ENCODE results near the gene TMEM18. TPM values are rescaled to one million over a fixed set of nuclear protein-coding genes. Genes with fewer than 3 reads are reported as not detected.

Gene TMEM18
- total and polyA plus RNA-seq, 2 donors (not counting 1 experiment from before 2014, with no cell fraction given), result 15.2 to 39.7 TPM

GRCh38 chr2:678964-679363, 1.8 kb upstream of the TMEM18 start:
- Histone ChIP-seq H3K4me2 (ENCODE audit: extremely low read depth, insufficient read depth, low read length) (no peak overlapping the region), H4K20me1 (ENCODE audit: control insufficient read depth, extremely low read depth, insufficient read depth, low read length) (no peaks in the 10 kb centered on the region)

GRCh38 chr2:677959-678550, 849 bp upstream of the TMEM18 start:
- peak; percentile 21 to 50 for DNase-seq (ENCODE audit: low read depth in 2 of 2)
- peaks cover 20% of the 10 kb centered on the region for H3K4me1 ChIP-seq (ENCODE audit: control insufficient read depth, extremely low read depth, insufficient read depth, low read length)
- TF ChIP-seq CTCF (conservative IDR thresholded peaks at IDR 0.05 in 1 of 2, IDR thresholded peaks at IDR 0.05 in 1 of 2; ENCODE audit: low read depth in 1 of 2, low read length in 2 of 2), result no peak
- TF ChIP-seq EZH2 (IDR thresholded peaks at IDR 0.05; ENCODE audit: low read length, missing control alignments), result no peak
- no peaks in the 10 kb centered on the region for H3K9me3 ChIP-seq (ENCODE audit: control insufficient read depth, insufficient read depth, low read depth, low read length)
- H3K9ac ChIP-seq (ENCODE audit: insufficient read depth, low read length), result peak overlapping the region; percentile 99
- H4K20me1 ChIP-seq (ENCODE audit: control insufficient read depth, extremely low read depth, insufficient read depth, low read length), result no peaks in the 10 kb centered on the region
- no peaks in the 10 kb centered on the region for H3K36me3 ChIP-seq (ENCODE audit: control insufficient read depth, insufficient read depth, low read length)
- no peaks in the 10 kb centered on the region for H3K27me3 ChIP-seq (ENCODE audit: control insufficient read depth, insufficient read depth, low read length)
- peak overlapping the region; percentile 44 for H3K4me2 ChIP-seq (ENCODE audit: extremely low read depth, insufficient read depth, low read length)
- peak overlapping the region; percentile 100 for H3K27ac ChIP-seq (ENCODE audit: insufficient read depth, low read length)
- H3K79me2 ChIP-seq (ENCODE audit: control insufficient read depth, insufficient read depth, low read length), result peaks cover 15% of the 10 kb centered on the region
- H2AFZ ChIP-seq (ENCODE audit: low read length), result peak overlapping the region; percentile 47
- H3K4me3 ChIP-seq (replicated peaks in 1 of 4; ENCODE audit: control extremely low read depth in 1 of 4, insufficient read depth in 1 of 4, low read depth in 3 of 4, low read length in 4 of 4), result peak overlapping the region; percentile 85 to 99 (median 98)

More at GRCh38 chr2:678964-679363, 1.8 kb upstream of the TMEM18 start:
- no peak for DNase-seq (ENCODE audit: low read depth in 2 of 2)
- Histone ChIP-seq H3K27ac (ENCODE audit: insufficient read depth, low read length) (no peak overlapping the region), H3K9me3 (ENCODE audit: control insufficient read depth, insufficient read depth, low read depth, low read length) (no peaks in the 10 kb centered on the region), H3K4me1 (ENCODE audit: control insufficient read depth, extremely low read depth, insufficient read depth, low read length) (peaks cover 15% of the 10 kb centered on the region), H3K27me3 (ENCODE audit: control insufficient read depth, insufficient read depth, low read length) (no peaks in the 10 kb centered on the region), H3K9ac (ENCODE audit: insufficient read depth, low read length) (no peak overlapping the region), H3K79me2 (ENCODE audit: control insufficient read depth, insufficient read depth, low read length) (peaks cover 12% of the 10 kb centered on the region), H2AFZ (ENCODE audit: low read length) (no peak overlapping the region), H3K36me3 (ENCODE audit: control insufficient read depth, insufficient read depth, low read length) (no peaks in the 10 kb centered on the region), H3K4me3 (replicated peaks in 1 of 4; ENCODE audit: control extremely low read depth in 1 of 4, insufficient read depth in 1 of 4, low read depth in 3 of 4, low read length in 4 of 4) (no peak overlapping the region)
- TF ChIP-seq EZH2 (IDR thresholded peaks at IDR 0.05; ENCODE audit: low read length, missing control alignments) (no peak), CTCF (conservative IDR thresholded peaks at IDR 0.05 in 1 of 2, IDR thresholded peaks at IDR 0.05 in 1 of 2; ENCODE audit: low read depth in 1 of 2, low read length in 2 of 2) (no peak)

- H3K79me2 ChIP-seq (ENCODE audit: control insufficient read depth, insufficient read depth, low read length), result peaks cover 22% of the 10 kb centered on the region
- peaks cover 5% of the 10 kb centered on the region for H3K36me3 ChIP-seq (ENCODE audit: control insufficient read depth, insufficient read depth, low read length)
- no peak for TF ChIP-seq CTCF (conservative IDR thresholded peaks at IDR 0.05 in 1 of 2, IDR thresholded peaks at IDR 0.05 in 1 of 2; ENCODE audit: low read depth in 1 of 2, low read length in 2 of 2)
- TF ChIP-seq EZH2 (IDR thresholded peaks at IDR 0.05; ENCODE audit: low read length, missing control alignments), result no peak
- H3K9me3 ChIP-seq (ENCODE audit: control insufficient read depth, insufficient read depth, low read depth, low read length), result no peaks in the 10 kb centered on the region
- H3K9ac ChIP-seq (ENCODE audit: insufficient read depth, low read length), result peak overlapping the region; percentile 99
- peak overlapping the region; percentile 74 for H3K27ac ChIP-seq (ENCODE audit: insufficient read depth, low read length)
- peak overlapping the region; percentile 47 for H2AFZ ChIP-seq (ENCODE audit: low read length)
- H3K4me1 ChIP-seq (ENCODE audit: control insufficient read depth, extremely low read depth, insufficient read depth, low read length), result peaks cover 22% of the 10 kb centered on the region
- DNase-seq (ENCODE audit: low read depth in 2 of 2), result peak; percentile 97 to 98
- H4K20me1 ChIP-seq (ENCODE audit: control insufficient read depth, extremely low read depth, insufficient read depth, low read length), result no peaks in the 10 kb centered on the region
- H3K4me3 ChIP-seq (replicated peaks in 1 of 4; ENCODE audit: control extremely low read depth in 1 of 4, insufficient read depth in 1 of 4, low read depth in 3 of 4, low read length in 4 of 4), result peak overlapping the region; percentile 57 to 66 (median 63)
- H3K4me2 ChIP-seq (ENCODE audit: extremely low read depth, insufficient read depth, low read length), result peak overlapping the region; percentile 91
- no peaks in the 10 kb centered on the region for H3K27me3 ChIP-seq (ENCODE audit: control insufficient read depth, insufficient read depth, low read length)
These were observed 555 bp downstream of the TMEM18 start for GRCh38 chr2:676647-677055.

Data from fibroblast of lung (primary cell).